Measurements from ENCODE around the gene ATG9A.

ATG9A gene

GRCh38 chr2:219270055-219270372 is 40.6 kb upstream of the ATG9A start:
- Histone ChIP-seq H3K27ac (replicated peaks) (no peak overlapping the region), H3K27me3 (ENCODE audit: insufficient read depth, poor library complexity, severe bottlenecking) (no peaks in the 10 kb centered on the region), H3K4me3 (replicated peaks; ENCODE audit: insufficient read depth, low read length) (no peak overlapping the region)
- no peak for TF ChIP-seq GABPA (IDR thresholded peaks at IDR 0.05; ENCODE audit: low read depth)
- TF ChIP-seq REST (IDR thresholded peaks at IDR 0.05; ENCODE audit: insufficient replicate concordance, low read depth) = no peak
- TF ChIP-seq CTCF (IDR thresholded peaks at IDR 0.05; ENCODE audit: insufficient read depth, low read length) = no peak
- TF ChIP-seq SPI1 (IDR thresholded peaks at IDR 0.05; ENCODE audit: borderline replicate concordance, low read depth) = no peak
- no peak for TF ChIP-seq POLR2AphosphoS5 (IDR thresholded peaks at IDR 0.05; ENCODE audit: low read depth)
- DNase-seq (ENCODE audit: low read depth in 1 of 2, low spot score in 1 of 2) = no peak

GRCh38 chr2:219269362-219270054 is 40.1 kb upstream of the ATG9A start:
- TF ChIP-seq SPI1 (IDR thresholded peaks at IDR 0.05; ENCODE audit: borderline replicate concordance, low read depth) (no peak), POLR2AphosphoS5 (IDR thresholded peaks at IDR 0.05; ENCODE audit: low read depth) (no peak), REST (IDR thresholded peaks at IDR 0.05; ENCODE audit: insufficient replicate concordance, low read depth) (no peak), GABPA (IDR thresholded peaks at IDR 0.05; ENCODE audit: low read depth) (no peak), CTCF (IDR thresholded peaks at IDR 0.05; ENCODE audit: insufficient read depth, low read length) (no peak)
- no peak overlapping the region for H3K27ac ChIP-seq (replicated peaks)
- H3K4me3 ChIP-seq (replicated peaks; ENCODE audit: insufficient read depth, low read length) = no peak overlapping the region
- no peaks in the 10 kb centered on the region for H3K27me3 ChIP-seq (ENCODE audit: insufficient read depth, poor library complexity, severe bottlenecking)
- no peak for DNase-seq (ENCODE audit: low read depth in 1 of 2, low spot score in 1 of 2)

GRCh38 chr2:219268294-219268693 is 38.9 kb upstream of the ATG9A start:
- Histone ChIP-seq H3K27ac (replicated peaks) (no peak overlapping the region), H3K27me3 (ENCODE audit: insufficient read depth, poor library complexity, severe bottlenecking) (no peaks in the 10 kb centered on the region), H3K4me3 (replicated peaks; ENCODE audit: insufficient read depth, low read length) (no peak overlapping the region)
- DNase-seq (ENCODE audit: low read depth in 1 of 2, low spot score in 1 of 2) = no peak
- TF ChIP-seq POLR2AphosphoS5 (IDR thresholded peaks at IDR 0.05; ENCODE audit: low read depth) = no peak
- no peak for TF ChIP-seq GABPA (IDR thresholded peaks at IDR 0.05; ENCODE audit: low read depth)
- TF ChIP-seq SPI1 (IDR thresholded peaks at IDR 0.05; ENCODE audit: borderline replicate concordance, low read depth) = no peak
- no peak for TF ChIP-seq CTCF (IDR thresholded peaks at IDR 0.05; ENCODE audit: insufficient read depth, low read length)
- TF ChIP-seq REST (IDR thresholded peaks at IDR 0.05; ENCODE audit: insufficient replicate concordance, low read depth) = no peak
